Astrocyte of the cerebellum (primary cell): ENCODE data around the gene MIAT.

ENCODE experiments used
- DNase-seq: peaks from one replicate; pipeline ENCODE4 v3.0.0-alpha.2; 2011; ENCODE audit warnings: low read depth
- H3K4me3 ChIP-seq: 2 replicates; pipeline ENCODE4 v1.5.1; 2011; ENCODE audit warnings: mild to moderate bottlenecking, low read depth, low read length, moderate library complexity
- CTCF ChIP-seq: IDR thresholded peaks from 2 replicates; pipeline ENCODE4 v1.5.1; 2012; ENCODE audit warnings: low read length, low read depth, moderate library complexity, mild to moderate bottlenecking; ENCODE audit errors: missing control alignments
- in situ Hi-C: cut with HindIII; loops from 2 replicates; pipeline ENCODE4 v1.10.0; 2017; ENCODE audit warnings: low sequenced_read_pairs

The MIAT gene

GRCh38 chr22:26691377-26691716, 34.0 kb downstream of the MIAT start:
- TF ChIP-seq CTCF, result no peak
- in situ Hi-C loops, result loop anchor here (25.0 kb wide), 2 partner anchors 196 to 771 kb away; no protein-coding TSS in a partner anchor
- H3K4me3 ChIP-seq, result no peak overlapping the region
- DNase-seq, result no peak

- no peak overlapping the region for H3K4me3 ChIP-seq
- in situ Hi-C loops, result loop anchor here (25.0 kb wide), 2 partner anchors 195 to 770 kb away; no protein-coding TSS in a partner anchor
- no peak for DNase-seq
- no peak for TF ChIP-seq CTCF
Measured at GRCh38 chr22:26692215-26692614, 34.8 kb downstream of the MIAT start.

- TF ChIP-seq CTCF, result no peak
- in situ Hi-C loops, result loop anchor here (25.0 kb wide), 2 partner anchors 190 to 765 kb away; no protein-coding TSS in a partner anchor
- no peak for DNase-seq
- H3K4me3 ChIP-seq, result no peak overlapping the region
Measured at GRCh38 chr22:26697151-26697550, 39.8 kb downstream of the MIAT start.

GRCh38 chr22:26700462-26700861, 43.1 kb downstream of the MIAT start:
- TF ChIP-seq CTCF, result no peak
- no peak for DNase-seq
- in situ Hi-C loops, result no loop called here
- H3K4me3 ChIP-seq, result no peak overlapping the region

- H3K4me3 ChIP-seq, result no peak overlapping the region
- no peak for TF ChIP-seq CTCF
- DNase-seq, result no peak
- in situ Hi-C loops, result no loop called here
Measured at GRCh38 chr22:26700886-26701285, 43.5 kb downstream of the MIAT start.

- DNase-seq, result no peak
- H3K4me3 ChIP-seq, result no peak overlapping the region
- TF ChIP-seq CTCF, result no peak
- in situ Hi-C loops, result no loop called here
Measured at GRCh38 chr22:26701323-26701722, 43.9 kb downstream of the MIAT start.
